GM21381 (cell line): ENCODE measurements around the gene SYT13.
"Not testable (repeated sequence)": the region's sequence is repeated elsewhere in the genome, so short reads cannot be mapped to it uniquely, and the experiment has no call there.

Experiments used
- ATAC-seq: cut with Tn5 transposase; IDR thresholded peaks from one replicate; pipeline ENCODE4 v1.9.1; 2021; ENCODE audit warnings: mild to moderate bottlenecking, moderate library complexity; ENCODE audit not compliant: unreplicated experiment

SYT13 gene

DNA sequence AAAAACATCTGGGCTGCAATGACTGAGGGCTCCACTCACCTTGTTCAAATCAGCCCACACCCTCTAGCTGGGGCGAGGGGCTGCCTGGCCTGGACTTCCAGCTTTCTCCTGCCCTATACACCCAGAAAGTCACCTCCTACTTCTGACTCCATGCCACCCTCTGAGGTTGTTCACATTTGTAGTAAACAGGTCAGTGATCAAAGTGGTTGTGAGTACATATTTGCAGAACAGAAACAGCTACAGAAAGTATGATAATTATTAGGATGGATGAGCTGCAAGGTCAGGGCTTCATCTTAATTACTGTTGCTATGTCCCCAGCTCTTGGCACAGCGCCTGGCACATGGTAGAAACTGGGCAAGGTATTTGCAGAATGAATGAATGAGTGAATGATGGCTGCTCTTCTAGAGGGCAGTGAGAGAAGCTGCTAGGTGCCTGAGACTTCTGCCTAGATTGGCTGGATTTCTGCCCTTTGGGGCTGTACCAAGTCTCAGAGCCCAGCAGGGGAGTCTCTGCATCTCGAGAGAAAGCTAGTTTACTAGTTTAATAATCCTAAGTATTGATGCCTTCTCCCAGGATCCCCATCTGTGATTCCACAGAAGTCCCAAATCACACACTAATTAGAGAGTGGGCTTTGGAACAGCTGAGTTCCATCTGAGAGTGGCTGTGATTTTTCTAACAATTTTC is 36.0 kb downstream of the SYT13 start:
- ATAC-seq = no peak

DNA sequence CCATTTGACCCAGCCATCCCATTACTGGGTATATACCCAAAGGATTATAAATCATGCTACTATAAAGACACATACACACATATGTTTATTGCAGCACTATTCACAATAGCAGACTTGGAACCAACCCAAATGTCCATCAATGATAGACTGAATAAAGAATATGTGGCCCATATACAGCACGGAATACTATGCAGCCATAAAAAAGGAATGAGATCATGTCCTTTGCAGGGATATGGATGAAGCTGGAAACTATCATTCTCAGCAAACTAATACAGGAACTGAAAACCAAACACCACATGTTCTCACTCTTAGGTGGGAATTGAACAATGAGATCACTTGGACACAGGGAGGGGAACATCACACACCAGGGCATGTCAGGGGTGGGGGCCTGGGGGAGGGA is 36.8 kb downstream of the SYT13 start:
- ATAC-seq = not testable (repeated sequence)

DNA sequence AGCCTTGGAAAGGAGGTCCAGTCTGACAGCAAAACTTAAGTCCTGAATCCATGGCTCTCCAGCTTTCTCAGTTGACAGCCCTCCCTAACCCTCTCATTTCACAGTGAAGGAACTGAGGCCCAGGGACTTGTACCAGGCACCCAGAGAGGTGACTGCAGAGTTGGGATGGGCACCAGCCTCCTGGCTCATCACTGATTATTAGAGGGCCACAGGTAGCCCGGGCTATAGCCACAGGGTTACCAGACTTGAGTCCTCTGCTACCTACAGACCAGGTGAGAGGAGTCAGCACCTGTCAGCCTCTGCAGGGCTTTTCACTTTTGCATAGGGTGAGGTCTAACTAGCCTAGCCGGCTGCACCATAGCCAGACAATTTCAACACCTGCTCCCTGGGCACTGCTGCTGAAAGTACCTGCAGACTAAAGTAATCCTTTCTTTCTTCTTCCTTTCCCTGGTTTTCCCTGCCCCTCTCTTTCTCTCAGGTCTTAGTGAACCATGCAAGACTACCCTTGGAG is 37.6 kb downstream of the SYT13 start:
- no peak for ATAC-seq

DNA sequence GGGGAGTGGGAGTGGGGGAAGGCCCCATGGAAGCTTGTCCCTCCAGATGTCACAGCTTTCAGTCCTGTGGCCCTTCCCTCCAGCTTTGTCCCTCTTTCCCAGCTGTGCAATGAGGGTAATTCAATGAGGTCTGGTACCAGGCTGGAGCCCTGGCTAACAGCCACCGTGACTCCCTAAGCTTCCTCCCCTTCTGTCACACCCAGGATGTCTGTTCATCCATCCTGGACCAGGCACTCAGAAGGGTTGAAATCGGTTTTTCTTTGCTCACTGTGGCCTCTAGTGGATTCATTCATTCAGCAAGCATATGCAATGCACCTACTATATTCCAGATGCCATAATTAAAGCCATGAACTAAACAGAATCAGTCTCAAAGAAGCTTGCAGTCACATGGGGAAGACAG is 38.7 kb downstream of the SYT13 start:
- ATAC-seq = no peak

GRCh38 chr11:45246241-45246640 is 39.9 kb downstream of the SYT13 start:
- ATAC-seq = no peak

GRCh38 chr11:45245218-45246045 is 40.7 kb downstream of the SYT13 start:
- ATAC-seq = no peak

- ATAC-seq = no peak
Measured at GRCh38 chr11:45243967-45244366, 42.2 kb downstream of the SYT13 start.

GRCh38 chr11:45239733-45240132 is 46.4 kb downstream of the SYT13 start:
- no peak for ATAC-seq

DNA sequence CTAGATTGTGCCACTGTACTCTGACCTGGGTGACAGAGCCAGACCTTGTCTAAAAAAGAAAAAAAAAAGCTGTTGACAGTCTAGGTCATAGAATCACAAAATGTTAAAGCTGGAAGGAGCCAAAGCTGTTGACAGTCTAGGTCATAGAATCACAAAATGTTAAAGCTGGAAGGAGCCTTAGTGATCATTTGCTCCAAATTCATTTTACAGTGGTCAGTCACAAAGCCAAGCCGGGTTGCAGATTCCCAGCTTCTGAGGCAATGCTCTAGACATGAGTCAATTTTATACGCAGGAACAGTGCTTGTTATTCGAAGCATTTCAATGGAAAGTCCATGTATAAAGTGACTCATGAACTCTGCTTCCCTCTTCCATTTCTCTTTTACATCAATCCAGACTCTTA is 47.4 kb downstream of the SYT13 start:
- ATAC-seq = no peak

GRCh38 chr11:45237711-45238315 is 48.3 kb downstream of the SYT13 start:
- no peak for ATAC-seq

- no peak for ATAC-seq
Measured at GRCh38 chr11:45234306-45235006, 51.7 kb downstream of the SYT13 start.

DNA sequence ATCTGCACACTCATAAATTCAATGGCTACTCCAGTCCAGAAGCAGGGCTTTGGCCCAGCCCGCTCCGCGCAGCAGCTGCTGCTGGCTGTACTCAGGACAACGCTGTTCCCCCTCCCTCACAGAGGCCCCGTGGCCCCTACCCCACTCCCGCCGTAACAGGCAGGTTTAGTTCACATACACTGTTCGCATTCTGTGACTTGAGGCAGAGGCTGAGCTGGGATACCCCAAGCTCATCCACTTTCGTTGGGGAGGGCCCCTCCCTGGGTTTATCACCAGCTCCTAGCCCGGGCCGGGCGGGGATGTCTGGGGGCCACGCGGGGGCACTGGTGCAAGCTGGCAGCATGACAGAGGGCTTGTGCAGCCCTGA is 52.4 kb downstream of the SYT13 start:
- no peak for ATAC-seq

DNA sequence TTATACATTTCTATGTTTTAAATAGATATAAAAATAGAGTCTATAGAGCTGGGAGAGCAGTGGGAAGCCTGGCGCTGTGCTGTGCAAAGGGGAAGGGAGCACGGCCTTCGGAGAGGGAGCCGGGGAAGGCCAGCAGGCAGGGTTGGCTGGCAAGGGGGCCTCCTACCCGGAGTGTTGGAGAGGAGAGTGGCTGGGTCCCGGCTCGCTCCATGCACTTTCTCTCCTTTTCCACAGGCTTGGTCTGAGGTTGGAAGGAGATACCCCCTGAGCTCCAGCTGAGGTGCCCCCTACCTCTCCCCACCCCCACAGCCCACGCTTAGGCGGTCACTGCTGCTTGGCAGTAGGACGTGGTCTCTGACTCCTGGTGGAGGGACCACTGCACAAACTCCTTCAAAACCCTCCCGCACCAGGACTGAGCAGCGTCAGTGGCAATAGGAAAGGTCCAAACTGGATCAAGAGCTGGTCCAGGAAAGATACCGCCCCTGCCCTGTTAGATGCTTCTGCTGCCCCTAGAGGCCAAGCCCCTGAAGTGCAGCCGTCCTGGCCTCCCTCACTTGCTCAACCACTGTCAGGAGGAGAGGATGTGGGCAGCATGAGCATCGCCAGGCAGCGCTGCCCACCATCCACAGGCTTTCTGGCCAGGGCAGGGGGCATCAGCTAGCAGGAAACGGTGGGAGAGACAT is 52.9 kb downstream of the SYT13 start:
- peak; percentile 75 for ATAC-seq

- ATAC-seq = no peak
Measured at GRCh38 chr11:45232341-45233080, 53.6 kb downstream of the SYT13 start.

DNA sequence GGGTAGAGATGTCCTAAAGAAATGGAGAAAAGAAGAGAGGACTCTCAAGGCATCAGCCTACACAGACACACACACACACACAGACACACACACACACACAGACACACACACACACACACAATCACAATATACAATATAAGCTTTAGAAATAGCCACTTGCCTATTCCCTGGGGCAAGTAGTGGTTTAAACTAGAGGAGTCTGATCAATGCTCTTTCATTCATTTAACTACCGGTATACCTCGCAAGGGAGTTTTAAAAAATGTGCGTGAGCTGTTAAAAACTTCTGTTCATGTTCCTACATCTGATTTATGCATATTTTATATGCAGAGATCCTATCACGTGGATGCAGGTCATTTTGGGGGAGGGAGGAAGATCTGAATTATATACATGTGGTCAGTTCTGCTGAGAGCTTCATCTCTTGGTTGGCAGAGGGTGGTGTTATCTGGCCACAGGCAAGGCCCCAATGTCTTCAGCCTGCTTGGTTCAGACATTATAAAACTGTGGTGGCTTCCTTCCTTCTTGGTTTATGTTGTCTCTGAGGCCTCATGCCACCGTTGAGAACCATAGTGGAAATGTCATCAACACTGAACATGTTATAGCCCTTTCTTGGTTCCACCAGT is 56.6 kb downstream of the SYT13 start:
- ATAC-seq = no peak

GRCh38 chr11:45227836-45228235 is 58.3 kb downstream of the SYT13 start:
- ATAC-seq = no peak

- ATAC-seq = no peak
Measured at GRCh38 chr11:45226901-45227300, 59.2 kb downstream of the SYT13 start.

DNA sequence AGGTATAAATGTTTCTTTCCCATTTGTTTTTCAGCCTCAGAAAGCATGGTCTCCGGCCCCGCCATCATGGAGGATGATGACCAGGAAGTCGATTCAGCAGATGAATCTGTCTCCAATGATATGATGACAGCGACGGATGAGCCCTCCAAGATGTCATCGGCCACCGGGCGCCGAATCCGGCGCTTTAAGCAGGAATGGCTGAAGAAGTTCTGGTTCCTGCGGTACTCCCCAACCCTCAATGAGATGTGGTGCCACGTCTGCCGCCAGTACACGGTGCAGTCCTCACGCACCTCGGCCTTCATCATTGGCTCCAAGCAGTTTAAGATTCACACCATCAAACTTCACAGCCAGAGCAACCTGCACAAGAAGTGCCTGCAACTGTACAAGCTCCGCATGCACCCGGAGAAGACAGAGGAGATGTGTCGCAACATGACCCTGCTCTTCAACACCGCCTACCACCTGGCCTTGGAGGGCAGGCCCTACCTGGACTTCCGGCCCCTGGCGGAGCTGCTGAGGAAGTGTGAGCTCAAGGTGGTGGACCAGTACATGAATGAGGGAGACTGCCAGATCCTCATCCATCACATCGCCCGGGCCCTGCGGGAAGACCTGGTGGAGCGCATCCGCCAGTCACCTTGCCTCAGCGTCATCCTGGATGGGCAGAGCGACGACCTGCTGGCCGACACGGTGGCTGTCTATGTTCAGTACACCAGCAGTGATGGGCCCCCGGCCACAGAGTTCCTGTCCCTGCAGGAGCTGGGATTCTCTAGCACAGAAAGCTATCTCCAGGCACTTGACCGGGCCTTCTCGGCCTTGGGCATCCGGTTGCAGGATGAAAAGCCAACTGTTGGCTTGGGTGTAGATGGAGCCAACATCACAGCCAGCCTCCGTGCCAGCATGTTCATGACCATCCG is 59.9 kb downstream of the SYT13 start:
- no peak for ATAC-seq

DNA sequence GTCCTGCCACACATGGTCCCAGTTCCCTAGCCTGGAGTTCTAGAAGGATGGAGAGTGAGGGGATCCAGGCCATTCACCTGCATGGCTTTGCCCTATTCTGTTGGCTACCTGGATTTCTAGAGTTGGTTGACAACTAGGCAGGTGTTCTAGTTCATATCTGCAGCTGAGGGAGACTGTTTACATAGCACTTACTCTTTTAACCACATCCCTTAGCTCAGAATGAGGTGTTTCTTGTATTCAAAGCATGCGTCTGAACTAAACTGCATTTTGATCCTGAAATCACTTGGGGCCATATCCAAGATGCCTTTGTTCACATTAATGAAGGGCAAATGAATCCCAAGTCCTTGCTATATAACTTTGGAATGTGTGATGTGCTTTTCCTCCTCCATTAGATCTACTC is 60.9 kb downstream of the SYT13 start:
- no peak for ATAC-seq
